Caco-2 (cell line): ENCODE data around the gene CAMK1D. TPM values are rescaled to one million over a fixed set of nuclear protein-coding genes. Genes with fewer than 3 reads are reported as not detected.

Experiments
- BruUV-seq: library from RNA; stranded (reverse); fragments of 400-500 nt; replicated peaks from 2 replicates; lab custom pipeline; 2021; lab: Mats Ljungman, UMichigan
- CTCF ChIA-PET: fragments of 300-600 bp; sonication (Branson Sonifier 250); formaldehyde crosslinking; loops from one replicate; lab custom pipeline; 2022; ENCODE audit warnings: antibody characterized with exemption; lab: Charles Lee
- POLR2A ChIA-PET: fragments of 300-600 bp; sonication (Branson Sonifier 250); formaldehyde crosslinking; loops from one replicate; lab custom pipeline; 2022; ENCODE audit warnings: antibody characterized with exemption; lab: Charles Lee
- DNase-seq, 2 experiments: peaks; one replicate each; pipeline versions ENCODE4 v3.0.0 to v3.0.0-alpha.2; 2020 to 2022
- H3K27me3 ChIP-seq: replicated peaks from 2 replicates; pipeline ENCODE4 v1.6.0; 2011; ENCODE audit warnings: low read length; ENCODE audit not compliant: control insufficient read depth, insufficient read depth
- H3K36me3 ChIP-seq: 2 replicates; pipeline ENCODE4 v1.5.1; 2011; ENCODE audit warnings: low read length; ENCODE audit not compliant: control insufficient read depth, insufficient read depth
- H3K4me1 ChIP-seq: fragments of 250-450 bp; sonication (Bioruptor Pico); 2 replicates; pipeline ENCODE4 v1.5.1; 2020; ENCODE audit warnings: mild to moderate bottlenecking
- H3K4me3 ChIP-seq: 2 replicates; pipeline ENCODE4 v1.5.1; 2011; ENCODE audit warnings: low read depth, mild to moderate bottlenecking, control low read depth, low read length
- H3K9me3 ChIP-seq: fragments of 250-450 bp; sonication (Bioruptor Pico); 2 replicates; pipeline ENCODE4 v1.5.1; 2020; ENCODE audit warnings: mild to moderate bottlenecking, moderate library complexity
- H3K27ac Mint-ChIP-seq: one replicate; pipeline ENCODE4 v1.8.0; 2022; ENCODE audit warnings: mixed read lengths; ENCODE audit not compliant: unreplicated experiment
- H3K27me3 Mint-ChIP-seq: one replicate; pipeline ENCODE4 v1.8.0; 2022; ENCODE audit warnings: mixed read lengths; ENCODE audit not compliant: insufficient read depth, unreplicated experiment
- H3K36me3 Mint-ChIP-seq: one replicate; pipeline ENCODE4 v1.8.0; 2022; ENCODE audit warnings: mild to moderate bottlenecking, mixed read lengths; ENCODE audit not compliant: insufficient read depth, unreplicated experiment
- H3K4me1 Mint-ChIP-seq: one replicate; pipeline ENCODE4 v1.8.0; 2022; ENCODE audit warnings: low read depth, mixed read lengths; ENCODE audit not compliant: unreplicated experiment
- H3K4me3 Mint-ChIP-seq: one replicate; pipeline ENCODE4 v1.8.0; 2022; ENCODE audit warnings: mild to moderate bottlenecking, moderate library complexity, mixed read lengths; ENCODE audit not compliant: unreplicated experiment
- H3K9me3 Mint-ChIP-seq: one replicate; pipeline ENCODE4 v1.8.0; 2022; ENCODE audit warnings: mixed read lengths; ENCODE audit not compliant: unreplicated experiment
- intact Hi-C: fragments of 100-400 bp; cut with micrococcal nuclease; formaldehyde crosslinking; loops from one replicate; pipeline ENCODE4 v1.10.0; 2022; ENCODE audit not compliant: unreplicated experiment
- total RNA-seq: library from RNA; stranded (reverse); gene quantifications from 2 replicates; pipeline ENCODE4 v1.2.3, GENCODE V29; 2022
- TF ChIP-seq, protein P1 (sequence below), 2 experiments: fragments of 200-600 bp in 1 of 2; IDR thresholded peaks; 1 replicate in 1 of 2; 2 replicates in 1 of 2; pipeline versions ENCODE4 v1.5.1 to v1.8.0; 2011 to 2022; ENCODE audit warnings: antibody characterized with exemption in 1 of 2, control low read depth in 1 of 2, inconsistent platforms in 1 of 2, low read depth in 1 of 2, low read length in 1 of 2, mild to moderate bottlenecking in 1 of 2, moderate library complexity in 1 of 2; ENCODE audit not compliant: insufficient read depth in 1 of 2, severe bottlenecking in 1 of 2, unreplicated experiment in 1 of 2

Gene CAMK1D
- total RNA-seq, 1 experiment from 2014 or later: 10.9 TPM

- H3K4me3 ChIP-seq: no peak overlapping the region
- ChIA-PET POLR2A (no interaction called here), CTCF (interaction anchor here (0.7 kb wide), 1 partner anchor 467 kb away, joined by 3 read pairs; no protein-coding TSS in a partner anchor)
- H3K4me3 Mint-ChIP-seq: no peak overlapping the region
- no peaks in the 10 kb centered on the region for H3K4me1 Mint-ChIP-seq
- H3K27ac Mint-ChIP-seq: no peak overlapping the region
- no peaks in the 10 kb centered on the region for H3K9me3 ChIP-seq
- TF ChIP-seq, protein P1, sequence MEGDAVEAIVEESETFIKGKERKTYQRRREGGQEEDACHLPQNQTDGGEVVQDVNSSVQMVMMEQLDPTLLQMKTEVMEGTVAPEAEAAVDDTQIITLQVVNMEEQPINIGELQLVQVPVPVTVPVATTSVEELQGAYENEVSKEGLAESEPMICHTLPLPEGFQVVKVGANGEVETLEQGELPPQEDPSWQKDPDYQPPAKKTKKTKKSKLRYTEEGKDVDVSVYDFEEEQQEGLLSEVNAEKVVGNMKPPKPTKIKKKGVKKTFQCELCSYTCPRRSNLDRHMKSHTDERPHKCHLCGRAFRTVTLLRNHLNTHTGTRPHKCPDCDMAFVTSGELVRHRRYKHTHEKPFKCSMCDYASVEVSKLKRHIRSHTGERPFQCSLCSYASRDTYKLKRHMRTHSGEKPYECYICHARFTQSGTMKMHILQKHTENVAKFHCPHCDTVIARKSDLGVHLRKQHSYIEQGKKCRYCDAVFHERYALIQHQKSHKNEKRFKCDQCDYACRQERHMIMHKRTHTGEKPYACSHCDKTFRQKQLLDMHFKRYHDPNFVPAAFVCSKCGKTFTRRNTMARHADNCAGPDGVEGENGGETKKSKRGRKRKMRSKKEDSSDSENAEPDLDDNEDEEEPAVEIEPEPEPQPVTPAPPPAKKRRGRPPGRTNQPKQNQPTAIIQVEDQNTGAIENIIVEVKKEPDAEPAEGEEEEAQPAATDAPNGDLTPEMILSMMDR (IDR thresholded peaks at IDR 0.05; ENCODE audit: insufficient read depth in 1 of 2, low read depth in 1 of 2, low read length in 1 of 2, severe bottlenecking in 1 of 2, unreplicated experiment in 1 of 2): no peak
- no peak for DNase-seq
- no peaks in the 10 kb centered on the region for H3K27me3 ChIP-seq
- no peaks in the 10 kb centered on the region for H3K27me3 Mint-ChIP-seq
- H3K36me3 ChIP-seq: no peaks in the 10 kb centered on the region
- intact Hi-C loops: no loop called here
- no TSS peak for BruUV-seq
- no peaks in the 10 kb centered on the region for H3K36me3 Mint-ChIP-seq
- no peaks in the 10 kb centered on the region for H3K9me3 Mint-ChIP-seq
- no peaks in the 10 kb centered on the region for H3K4me1 ChIP-seq
Observed at GRCh38 chr10:12322583-12323131, 26.7 kb upstream of the CAMK1D start.

GRCh38 chr10:12324530-12324929 is 24.8 kb upstream of the CAMK1D start:
- no peaks in the 10 kb centered on the region for H3K36me3 Mint-ChIP-seq
- no TSS peak for BruUV-seq
- ChIA-PET CTCF (no interaction called here), POLR2A (no interaction called here)
- DNase-seq: no peak
- H3K4me1 Mint-ChIP-seq: no peaks in the 10 kb centered on the region
- no peak overlapping the region for H3K4me3 Mint-ChIP-seq
- Histone ChIP-seq H3K27me3 (no peaks in the 10 kb centered on the region), H3K9me3 (no peaks in the 10 kb centered on the region), H3K4me3 (no peak overlapping the region), H3K4me1 (no peaks in the 10 kb centered on the region), H3K36me3 (no peaks in the 10 kb centered on the region)
- H3K27me3 Mint-ChIP-seq: no peaks in the 10 kb centered on the region
- TF ChIP-seq, protein P1 (IDR thresholded peaks at IDR 0.05; ENCODE audit: insufficient read depth in 1 of 2, low read depth in 1 of 2, low read length in 1 of 2, severe bottlenecking in 1 of 2, unreplicated experiment in 1 of 2): no peak
- H3K27ac Mint-ChIP-seq: no peak overlapping the region
- no peaks in the 10 kb centered on the region for H3K9me3 Mint-ChIP-seq
- intact Hi-C loops: no loop called here

DNA sequence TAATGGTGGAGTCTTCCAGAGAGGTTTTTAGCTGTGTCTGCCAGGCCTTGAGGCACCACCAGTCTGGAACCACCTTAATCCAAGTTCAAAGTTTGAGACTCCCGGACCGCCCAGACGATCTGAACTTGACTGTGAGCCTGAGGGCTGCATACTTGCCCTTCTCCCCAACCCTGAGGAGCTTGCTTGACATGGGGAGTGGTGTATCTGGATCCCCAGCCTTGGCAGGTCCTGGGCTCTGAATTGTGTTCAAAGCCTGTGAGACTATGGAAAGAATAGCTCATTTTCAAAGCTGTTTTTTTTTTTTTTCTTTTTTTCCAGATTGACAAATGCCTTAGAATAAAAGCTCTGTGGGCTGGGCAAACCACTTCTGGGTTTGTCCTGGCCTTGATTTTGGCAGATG is 22.3 kb upstream of the CAMK1D start:
- Mint-ChIP-seq H3K27ac (no peak overlapping the region), H3K9me3 (no peaks in the 10 kb centered on the region), H3K4me1 (no peaks in the 10 kb centered on the region), H3K36me3 (no peaks in the 10 kb centered on the region), H3K4me3 (no peak overlapping the region), H3K27me3 (no peaks in the 10 kb centered on the region)
- no peak for DNase-seq
- BruUV-seq: no TSS peak
- ChIA-PET CTCF (interaction anchor here (0.6 to 0.7 kb wide), 3 partner anchors 49 to 456 kb away, joined by 4 to 10 read pairs (median 5); no protein-coding TSS in a partner anchor), POLR2A (no interaction called here)
- Histone ChIP-seq H3K4me3 (no peak overlapping the region), H3K4me1 (no peaks in the 10 kb centered on the region), H3K36me3 (no peaks in the 10 kb centered on the region), H3K27me3 (no peaks in the 10 kb centered on the region), H3K9me3 (no peaks in the 10 kb centered on the region)
- TF ChIP-seq, protein P1 (IDR thresholded peaks at IDR 0.05; ENCODE audit: insufficient read depth in 1 of 2, low read depth in 1 of 2, low read length in 1 of 2, severe bottlenecking in 1 of 2, unreplicated experiment in 1 of 2): no peak
- intact Hi-C loops: no loop called here
